Activated B cell treated with CpG ODN at 0.5 μM for 24 hours (primary cell): ENCODE results near the gene HTR5A. TPM values are rescaled to one million over a fixed set of nuclear protein-coding genes. Genes with fewer than 3 reads are reported as not detected.

Source experiments
- ATAC-seq: fragments of 200-7000 bp; cut with Tn5 transposase; one replicate; pipeline ENCODE4 v1.10.0; 2021; ENCODE audit warnings: low read depth, mild to moderate bottlenecking, moderate library complexity
- CTCF ChIA-PET: fragments of 350-600 bp; sonication (Branson Sonifier 250); formaldehyde crosslinking; loops from one replicate; lab custom pipeline; 2021; ENCODE audit warnings: antibody characterized with exemption; lab: Charles Lee
- POLR2A ChIA-PET: fragments of 350-600 bp; sonication (Branson Sonifier 250); formaldehyde crosslinking; loops from one replicate; lab custom pipeline; 2021; ENCODE audit warnings: antibody characterized with exemption; lab: Charles Lee
- DNase-seq: peaks from one replicate; pipeline ENCODE4 v3.0.0; 2022
- H3K27ac Mint-ChIP-seq: one replicate; pipeline ENCODE4 v1.8.0; 2020; ENCODE audit warnings: mixed read lengths
- H3K27me3 Mint-ChIP-seq: one replicate; pipeline ENCODE4 v1.8.0; 2021; ENCODE audit warnings: mixed read lengths
- H3K36me3 Mint-ChIP-seq: one replicate; pipeline ENCODE4 v1.8.0; 2021; ENCODE audit warnings: low read depth, mixed read lengths
- H3K4me1 Mint-ChIP-seq: one replicate; pipeline ENCODE4 v1.8.0; 2021; ENCODE audit warnings: mixed read lengths
- H3K4me3 Mint-ChIP-seq: one replicate; pipeline ENCODE4 v1.8.0; 2020; ENCODE audit warnings: mild to moderate bottlenecking, mixed read lengths
- H3K9me3 Mint-ChIP-seq: one replicate; pipeline ENCODE4 v1.8.0; 2020; ENCODE audit warnings: mixed read lengths
- CTCF ChIP-seq: fragments of 200-600 bp; IDR thresholded peaks from one replicate; pipeline ENCODE4 v1.8.0; 2022; ENCODE audit warnings: antibody characterized with exemption, mild to moderate bottlenecking
- intact Hi-C: fragments of 100-400 bp; cut with micrococcal nuclease; formaldehyde crosslinking; loops from one replicate; pipeline ENCODE4 v1.15.1; 2024
- total RNA-seq: library from RNA; stranded (reverse); gene quantifications from 2 replicates; pipeline ENCODE4 v1.2.3, GENCODE V29; 2022

HTR5A gene
- total RNA-seq, 1 donor from 2014 or later = not detected

GRCh38 chr7:155097338-155097737 is 27.2 kb downstream of the HTR5A start:
- Mint-ChIP-seq H3K27ac (no peak overlapping the region), H3K27me3 (peaks cover 2% of the 10 kb centered on the region), H3K4me3 (no peak overlapping the region), H3K36me3 (no peaks in the 10 kb centered on the region), H3K4me1 (no peaks in the 10 kb centered on the region), H3K9me3 (no peaks in the 10 kb centered on the region)
- ChIA-PET CTCF (no interaction called here), POLR2A (no interaction called here)
- ATAC-seq (no peak), DNase-seq (no peak)
- no peak for TF ChIP-seq CTCF
- intact Hi-C loops = no loop called here

- intact Hi-C loops = no loop called here
- DNase-seq (no peak), ATAC-seq (no peak)
- Mint-ChIP-seq H3K27ac (no peak overlapping the region), H3K4me3 (no peak overlapping the region), H3K27me3 (peaks cover 4% of the 10 kb centered on the region), H3K36me3 (no peaks in the 10 kb centered on the region), H3K9me3 (no peaks in the 10 kb centered on the region), H3K4me1 (no peaks in the 10 kb centered on the region)
- CTCF ChIA-PET = no interaction called here
- POLR2A ChIA-PET = no interaction called here
- TF ChIP-seq CTCF = no peak
Observed at GRCh38 chr7:155103839-155104238, 33.7 kb downstream of the HTR5A start.

- DNase-seq (no peak), ATAC-seq (no peak)
- Mint-ChIP-seq H3K4me3 (no peak overlapping the region), H3K9me3 (no peaks in the 10 kb centered on the region), H3K27ac (no peak overlapping the region), H3K36me3 (no peaks in the 10 kb centered on the region), H3K27me3 (peaks cover 4% of the 10 kb centered on the region), H3K4me1 (no peaks in the 10 kb centered on the region)
- ChIA-PET POLR2A (no interaction called here), CTCF (no interaction called here)
- intact Hi-C loops = no loop called here
- no peak for TF ChIP-seq CTCF
Observed at GRCh38 chr7:155104913-155105312, 34.8 kb downstream of the HTR5A start.

GRCh38 chr7:155106356-155106755 is 36.2 kb downstream of the HTR5A start:
- CTCF ChIA-PET = no interaction called here
- no peaks in the 10 kb centered on the region for H3K36me3 Mint-ChIP-seq

GRCh38 chr7:155107126-155107525 is 37.0 kb downstream of the HTR5A start:
- H3K9me3 Mint-ChIP-seq = no peaks in the 10 kb centered on the region
- no peak for TF ChIP-seq CTCF
- ATAC-seq (no peak), DNase-seq (no peak)
- H3K27ac Mint-ChIP-seq = no peak overlapping the region
- no peaks in the 10 kb centered on the region for H3K4me1 Mint-ChIP-seq
- ChIA-PET CTCF (no interaction called here), POLR2A (no interaction called here)
- no peak overlapping the region for H3K4me3 Mint-ChIP-seq
- peaks cover 3% of the 10 kb centered on the region for H3K27me3 Mint-ChIP-seq
- no peaks in the 10 kb centered on the region for H3K36me3 Mint-ChIP-seq
- intact Hi-C loops = no loop called here

More at GRCh38 chr7:155106356-155106755, 36.2 kb downstream of the HTR5A start:
- intact Hi-C loops = no loop called here
- Mint-ChIP-seq H3K27me3 (peaks cover 4% of the 10 kb centered on the region), H3K9me3 (no peaks in the 10 kb centered on the region), H3K4me1 (no peaks in the 10 kb centered on the region), H3K4me3 (no peak overlapping the region), H3K27ac (no peak overlapping the region)
- TF ChIP-seq CTCF = no peak
- ATAC-seq (no peak), DNase-seq (no peak)
- POLR2A ChIA-PET = no interaction called here
